Natural killer cell (primary cell): Measurements from ENCODE around the gene TRAF3. TPM values are rescaled to one million over a fixed set of nuclear protein-coding genes. Genes with fewer than 3 reads are reported as not detected.

Source experiments
- ATAC-seq, 3 donors: fragments of 150-1000 bp in 2 of 3; fragments of 200-7000 bp in 1 of 3; cut with Tn5 transposase; 1 replicate in 1 of 3; 2 replicates in 2 of 3; pipeline ENCODE4 v1.10.0; 2021; ENCODE audit warnings: mild to moderate bottlenecking in 2 of 3, moderate library complexity in 2 of 3
- DNase-seq, 2 donors: peaks; one replicate each; pipeline versions ENCODE4 v3.0.0 to v3.0.0-alpha.2; 2013 to 2021; ENCODE audit warnings: mixed read lengths in 1 of 2
- H3K27ac ChIP-seq: one replicate; pipeline ENCODE4 v1.5.1; 2013; ENCODE audit warnings: mild to moderate bottlenecking, low read length
- H3K27me3 ChIP-seq: one replicate; pipeline ENCODE4 v1.6.1; 2013; ENCODE audit warnings: low read length; ENCODE audit not compliant: control insufficient read depth, insufficient read depth
- H3K36me3 ChIP-seq: one replicate; pipeline ENCODE4 v1.6.1; 2013; ENCODE audit warnings: low read length; ENCODE audit not compliant: control insufficient read depth, insufficient read depth
- H3K4me1 ChIP-seq: one replicate; pipeline ENCODE4 v1.6.1; 2013; ENCODE audit warnings: low read length; ENCODE audit not compliant: control insufficient read depth, insufficient read depth
- H3K4me3 ChIP-seq: one replicate; pipeline ENCODE4 v1.5.1; 2013; ENCODE audit warnings: low read length
- H3K9me3 ChIP-seq: one replicate; pipeline ENCODE4 v1.6.1; 2013; ENCODE audit warnings: low read length; ENCODE audit not compliant: control insufficient read depth, insufficient read depth
- H3K27ac Mint-ChIP-seq, 2 donors: one replicate each; pipeline ENCODE4 v1.8.0; 2022; ENCODE audit warnings: mild to moderate bottlenecking in 2 of 2, mixed read lengths in 2 of 2, moderate library complexity in 1 of 2
- H3K27me3 Mint-ChIP-seq, 2 donors: one replicate each; pipeline ENCODE4 v1.8.0; 2022; ENCODE audit warnings: low read depth in 2 of 2, mixed read lengths in 2 of 2
- H3K36me3 Mint-ChIP-seq: one replicate; pipeline ENCODE4 v1.8.0; 2022; ENCODE audit warnings: mixed read lengths
- H3K4me1 Mint-ChIP-seq, 2 donors: one replicate each; pipeline ENCODE4 v1.8.0; 2022; ENCODE audit warnings: mixed read lengths in 2 of 2
- H3K4me3 Mint-ChIP-seq: one replicate; pipeline ENCODE4 v1.8.0; 2022; ENCODE audit warnings: mild to moderate bottlenecking, moderate library complexity, mixed read lengths
- H3K9me3 Mint-ChIP-seq, 2 donors: one replicate each; pipeline ENCODE4 v1.8.0; 2022; ENCODE audit warnings: mixed read lengths in 2 of 2
- WGBS: methylation state at CpG from one replicate; pipeline ENCODE4 v1.1.7; 2013; ENCODE audit warnings: missing lambda C conversion rate; ENCODE audit not compliant: insufficient coverage; 5-methylcytosine and 5-hydroxymethylcytosine counted together
- intact Hi-C: fragments of 100-400 bp; cut with micrococcal nuclease; formaldehyde crosslinking; loops from one replicate; pipeline ENCODE4 v1.14.2; 2022
- total RNA-seq, 4 donors: library from RNA; stranded (reverse); fragments of 120-200 nt in 1 of 4; gene quantifications; one replicate each; pipeline versions ENCODE4 v1.2.3 to v1.2.4, GENCODE V29; 2013 to 2022
- TF ChIP-seq, protein P1 (sequence below): fragments of 200-600 bp; IDR thresholded peaks from one replicate; pipeline ENCODE4 v1.8.0; 2022; ENCODE audit warnings: antibody characterized with exemption

TRAF3 gene
- total RNA-seq, 3 donors from 2014 or later (not counting 1 experiment from before 2014, with no cell fraction given) = 21.0 to 31.6 (median 23.5) TPM

DNA sequence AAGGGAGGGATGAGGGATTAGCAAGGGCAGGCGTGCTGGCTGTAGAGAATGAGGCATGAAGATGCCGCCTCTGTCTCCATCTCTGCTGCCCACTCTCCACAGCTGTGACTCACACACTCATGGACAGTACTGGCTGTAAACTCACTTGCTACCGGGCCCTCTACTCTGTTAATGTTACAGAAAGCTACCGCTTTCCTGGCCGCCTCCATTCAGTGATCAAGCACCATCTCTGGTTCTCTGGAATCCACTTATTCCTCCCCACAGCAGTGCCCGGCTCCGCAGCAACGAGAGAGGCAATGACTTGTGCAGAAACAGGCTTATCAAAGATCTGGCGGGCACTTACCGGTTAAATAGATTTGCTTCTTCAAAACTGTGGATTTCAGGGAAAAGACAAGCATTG, 180.0 kb downstream of the TRAF3 start:
- DNase-seq (no peak), ATAC-seq (no peak)
- no peaks in the 10 kb centered on the region for H3K9me3 Mint-ChIP-seq
- Histone ChIP-seq H3K4me3 (no peak overlapping the region), H3K4me1 (no peaks in the 10 kb centered on the region), H3K9me3 (no peaks in the 10 kb centered on the region), H3K27ac (no peak overlapping the region), H3K36me3 (no peaks in the 10 kb centered on the region), H3K27me3 (no peaks in the 10 kb centered on the region)
- H3K36me3 Mint-ChIP-seq = no peaks in the 10 kb centered on the region
- no peaks in the 10 kb centered on the region for H3K27me3 Mint-ChIP-seq
- WGBS = 96% methylated on average over 10 of the region's 10 CpGs
- H3K4me1 Mint-ChIP-seq = no peaks in the 10 kb centered on the region
- intact Hi-C loops = no loop called here
- no peak overlapping the region for H3K4me3 Mint-ChIP-seq
- TF ChIP-seq, protein P1, sequence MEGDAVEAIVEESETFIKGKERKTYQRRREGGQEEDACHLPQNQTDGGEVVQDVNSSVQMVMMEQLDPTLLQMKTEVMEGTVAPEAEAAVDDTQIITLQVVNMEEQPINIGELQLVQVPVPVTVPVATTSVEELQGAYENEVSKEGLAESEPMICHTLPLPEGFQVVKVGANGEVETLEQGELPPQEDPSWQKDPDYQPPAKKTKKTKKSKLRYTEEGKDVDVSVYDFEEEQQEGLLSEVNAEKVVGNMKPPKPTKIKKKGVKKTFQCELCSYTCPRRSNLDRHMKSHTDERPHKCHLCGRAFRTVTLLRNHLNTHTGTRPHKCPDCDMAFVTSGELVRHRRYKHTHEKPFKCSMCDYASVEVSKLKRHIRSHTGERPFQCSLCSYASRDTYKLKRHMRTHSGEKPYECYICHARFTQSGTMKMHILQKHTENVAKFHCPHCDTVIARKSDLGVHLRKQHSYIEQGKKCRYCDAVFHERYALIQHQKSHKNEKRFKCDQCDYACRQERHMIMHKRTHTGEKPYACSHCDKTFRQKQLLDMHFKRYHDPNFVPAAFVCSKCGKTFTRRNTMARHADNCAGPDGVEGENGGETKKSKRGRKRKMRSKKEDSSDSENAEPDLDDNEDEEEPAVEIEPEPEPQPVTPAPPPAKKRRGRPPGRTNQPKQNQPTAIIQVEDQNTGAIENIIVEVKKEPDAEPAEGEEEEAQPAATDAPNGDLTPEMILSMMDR = no peak
- no peak overlapping the region for H3K27ac Mint-ChIP-seq

GRCh38 chr14:102958461-102958860, 181.2 kb downstream of the TRAF3 start:
- intact Hi-C loops = no loop called here
- Histone ChIP-seq H3K9me3 (no peaks in the 10 kb centered on the region), H3K27me3 (no peaks in the 10 kb centered on the region), H3K36me3 (no peaks in the 10 kb centered on the region), H3K4me1 (no peaks in the 10 kb centered on the region), H3K27ac (no peak overlapping the region), H3K4me3 (no peak overlapping the region)
- Mint-ChIP-seq H3K27ac (no peak overlapping the region), H3K36me3 (no peaks in the 10 kb centered on the region), H3K4me1 (no peaks in the 10 kb centered on the region), H3K27me3 (no peaks in the 10 kb centered on the region), H3K4me3 (no peak overlapping the region), H3K9me3 (no peaks in the 10 kb centered on the region)
- WGBS = 95% methylated on average over 7 of the region's 10 CpGs
- TF ChIP-seq, protein P1 = no peak
- ATAC-seq = no peak
- no peak for DNase-seq

Other genes with a start within 250 kb of the TRAF3 start
- gene RCOR1, start 184.8 kb upstream of the TRAF3 start, total RNA-seq = 10 to 100 TPM; 20.3 to 36.5 (median 21.8) TPM
- gene AMN, start 145.2 kb downstream of the TRAF3 start, total RNA-seq = 1 to 10 TPM in 2 of 3 donors, under 1 TPM in 1; 0.24 to 2.4 (median 2.0) TPM